GF-D8 (cell line): ENCODE results near the gene CLTC.

Source experiments
- DNase-seq: peaks from one replicate; lab custom pipeline; 2025; lab: John Stamatoyannopoulos, UW

Gene CLTC

DNA sequence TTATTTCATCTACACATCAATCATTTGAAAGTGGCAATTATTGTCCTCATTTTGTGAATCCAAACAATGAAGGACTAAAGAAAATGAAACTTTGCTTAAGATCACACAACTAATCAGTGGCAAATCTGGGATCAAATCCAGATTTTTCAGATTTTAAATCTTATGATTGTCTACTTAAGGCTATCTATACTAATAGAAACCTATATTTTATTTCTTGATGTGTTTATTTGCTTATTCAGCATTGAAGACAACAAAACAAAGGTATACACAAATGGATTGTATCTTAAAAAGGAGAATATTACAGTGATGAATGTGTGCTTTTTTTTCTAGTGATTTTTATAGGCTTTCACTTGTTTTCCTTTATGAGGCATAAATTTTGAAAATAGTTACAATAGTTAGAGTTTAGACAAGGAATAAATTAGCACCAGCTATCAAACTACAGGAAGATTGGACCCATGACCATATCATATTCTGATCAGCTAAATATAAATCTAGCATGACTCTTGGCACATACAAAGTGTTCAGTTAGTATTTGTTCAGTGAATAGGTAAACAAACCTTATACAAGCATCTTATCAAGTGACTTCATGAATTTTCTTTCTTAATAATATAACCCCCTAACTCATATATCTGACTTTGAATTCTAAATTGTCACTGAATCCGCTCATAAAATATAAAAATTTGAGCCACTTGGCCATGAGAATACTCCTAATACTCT lies 108.3 kb downstream of the CLTC start:
- no peak for DNase-seq

DNA sequence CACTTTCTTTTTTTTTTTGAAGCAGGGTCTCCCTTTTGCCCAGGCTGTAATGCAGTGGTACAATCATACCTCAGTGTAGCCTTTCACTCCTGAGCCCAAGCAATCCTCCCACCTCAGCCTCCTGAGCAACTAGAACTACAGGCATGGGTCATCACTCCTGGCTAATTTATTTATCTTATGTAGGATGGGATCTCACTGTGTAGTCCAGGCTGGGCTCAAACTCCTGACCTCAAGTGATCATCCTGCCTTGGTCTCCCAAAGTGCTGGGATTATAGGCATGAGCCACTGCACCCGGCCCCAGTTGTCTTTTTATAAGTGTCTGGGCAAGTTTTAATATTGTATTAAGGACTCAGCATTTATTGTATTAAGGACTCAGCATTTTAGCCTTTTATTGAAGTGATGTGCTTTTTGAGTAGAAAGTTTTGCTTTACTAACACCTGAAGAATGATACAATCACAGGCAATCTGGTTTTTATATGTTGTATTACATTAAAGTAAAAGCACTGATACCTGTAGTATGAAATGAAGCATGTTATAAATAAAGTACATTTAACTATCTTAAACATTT lies 110.7 kb downstream of the CLTC start:
- DNase-seq: no peak

GRCh38 chr17:59733697-59734096 lies 114.0 kb downstream of the CLTC start:
- DNase-seq: no peak

GRCh38 chr17:59734226-59734625 lies 114.5 kb downstream of the CLTC start:
- DNase-seq: no peak

DNA sequence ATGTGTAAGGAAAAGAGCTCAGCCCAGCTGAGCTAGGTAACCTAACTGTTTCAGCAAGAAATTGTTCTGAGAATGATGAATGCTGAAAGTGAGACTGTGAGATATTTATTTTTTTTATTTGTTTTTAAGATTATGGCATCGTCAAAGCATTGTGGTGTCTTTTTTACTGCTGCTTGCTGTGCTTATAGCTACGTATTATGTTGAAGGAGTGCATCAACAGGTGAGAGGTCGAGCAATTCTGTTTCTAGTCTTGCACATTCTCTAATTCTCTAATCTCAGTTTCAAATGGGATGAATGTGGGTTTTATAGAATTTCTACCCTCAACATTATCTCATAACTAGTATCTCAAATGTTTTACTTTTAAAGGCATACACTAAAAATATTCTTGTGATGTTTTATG lies 117.6 kb downstream of the CLTC start:
- no peak for DNase-seq

- DNase-seq: no peak
Observed at GRCh38 chr17:59743842-59744241, 124.1 kb downstream of the CLTC start.

DNA sequence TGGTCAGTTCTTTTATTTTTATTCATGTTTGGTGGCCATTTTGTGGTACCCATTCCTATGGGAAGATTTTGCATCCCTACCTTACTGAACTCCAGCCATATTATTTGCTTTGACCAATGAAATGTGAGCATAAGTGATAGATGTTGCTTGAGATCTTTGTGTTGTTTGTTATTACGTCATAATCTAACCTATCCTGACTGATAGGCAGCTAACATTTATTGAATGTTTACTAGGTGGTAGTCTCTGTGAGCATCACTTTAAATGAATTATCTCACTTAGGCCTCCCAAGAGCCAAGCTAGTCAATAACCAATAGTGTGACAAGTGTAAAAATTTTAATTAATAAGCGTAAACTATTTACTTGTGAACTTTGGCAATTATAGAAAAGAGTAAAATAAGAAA lies 125.3 kb downstream of the CLTC start:
- no peak for DNase-seq
